ENCODE results near the gene MYO1D.

DNA sequence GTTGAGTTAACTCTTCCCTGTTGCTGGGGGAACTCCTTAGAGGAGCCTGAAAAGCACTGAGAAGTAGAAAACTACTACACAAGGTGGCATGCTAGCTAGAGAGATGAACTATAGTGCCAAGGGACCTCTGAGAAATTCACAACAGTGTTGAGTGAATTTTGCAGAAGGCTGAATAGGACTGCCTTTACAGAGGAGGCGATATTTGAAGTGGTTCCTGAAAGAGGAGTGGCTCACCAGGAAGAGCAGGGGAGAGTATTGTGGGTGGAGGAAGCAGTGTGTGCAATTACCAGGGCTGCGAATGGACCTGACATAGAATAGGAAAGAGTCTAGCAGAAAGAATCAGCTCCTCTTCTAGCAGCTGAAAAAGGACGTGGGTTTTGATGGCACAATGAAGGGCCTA lies 323.8 kb downstream of the MYO1D start:
- no peak for TF ChIP-seq POLR2AphosphoS5 (IDR thresholded peaks at IDR 0.05)
- TF ChIP-seq, protein P1, sequence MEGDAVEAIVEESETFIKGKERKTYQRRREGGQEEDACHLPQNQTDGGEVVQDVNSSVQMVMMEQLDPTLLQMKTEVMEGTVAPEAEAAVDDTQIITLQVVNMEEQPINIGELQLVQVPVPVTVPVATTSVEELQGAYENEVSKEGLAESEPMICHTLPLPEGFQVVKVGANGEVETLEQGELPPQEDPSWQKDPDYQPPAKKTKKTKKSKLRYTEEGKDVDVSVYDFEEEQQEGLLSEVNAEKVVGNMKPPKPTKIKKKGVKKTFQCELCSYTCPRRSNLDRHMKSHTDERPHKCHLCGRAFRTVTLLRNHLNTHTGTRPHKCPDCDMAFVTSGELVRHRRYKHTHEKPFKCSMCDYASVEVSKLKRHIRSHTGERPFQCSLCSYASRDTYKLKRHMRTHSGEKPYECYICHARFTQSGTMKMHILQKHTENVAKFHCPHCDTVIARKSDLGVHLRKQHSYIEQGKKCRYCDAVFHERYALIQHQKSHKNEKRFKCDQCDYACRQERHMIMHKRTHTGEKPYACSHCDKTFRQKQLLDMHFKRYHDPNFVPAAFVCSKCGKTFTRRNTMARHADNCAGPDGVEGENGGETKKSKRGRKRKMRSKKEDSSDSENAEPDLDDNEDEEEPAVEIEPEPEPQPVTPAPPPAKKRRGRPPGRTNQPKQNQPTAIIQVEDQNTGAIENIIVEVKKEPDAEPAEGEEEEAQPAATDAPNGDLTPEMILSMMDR (IDR thresholded peaks at IDR 0.05): no peak
